ENCODE measurements around the gene PAX6.

DNA sequence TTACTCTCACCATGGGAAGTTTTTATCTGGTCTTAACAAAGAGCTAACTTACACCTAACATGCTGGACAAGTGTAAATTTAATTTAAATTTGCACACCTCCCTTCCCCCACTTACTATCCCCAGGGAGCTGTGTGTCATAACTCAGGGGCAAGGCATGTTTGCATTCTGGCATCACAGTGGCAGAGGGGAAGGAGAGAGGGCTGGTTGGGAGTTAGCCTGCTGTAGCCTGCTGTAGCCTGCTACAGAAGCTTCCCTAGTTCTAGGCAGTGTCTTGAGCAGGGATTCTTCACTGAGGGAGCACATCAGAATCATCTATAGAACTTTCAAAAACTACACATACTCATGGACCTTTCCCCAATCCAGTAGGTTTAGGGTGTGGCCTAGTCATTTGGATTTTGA lies 49.3 kb upstream of the PAX6 start:
- TF ChIP-seq, protein P1, sequence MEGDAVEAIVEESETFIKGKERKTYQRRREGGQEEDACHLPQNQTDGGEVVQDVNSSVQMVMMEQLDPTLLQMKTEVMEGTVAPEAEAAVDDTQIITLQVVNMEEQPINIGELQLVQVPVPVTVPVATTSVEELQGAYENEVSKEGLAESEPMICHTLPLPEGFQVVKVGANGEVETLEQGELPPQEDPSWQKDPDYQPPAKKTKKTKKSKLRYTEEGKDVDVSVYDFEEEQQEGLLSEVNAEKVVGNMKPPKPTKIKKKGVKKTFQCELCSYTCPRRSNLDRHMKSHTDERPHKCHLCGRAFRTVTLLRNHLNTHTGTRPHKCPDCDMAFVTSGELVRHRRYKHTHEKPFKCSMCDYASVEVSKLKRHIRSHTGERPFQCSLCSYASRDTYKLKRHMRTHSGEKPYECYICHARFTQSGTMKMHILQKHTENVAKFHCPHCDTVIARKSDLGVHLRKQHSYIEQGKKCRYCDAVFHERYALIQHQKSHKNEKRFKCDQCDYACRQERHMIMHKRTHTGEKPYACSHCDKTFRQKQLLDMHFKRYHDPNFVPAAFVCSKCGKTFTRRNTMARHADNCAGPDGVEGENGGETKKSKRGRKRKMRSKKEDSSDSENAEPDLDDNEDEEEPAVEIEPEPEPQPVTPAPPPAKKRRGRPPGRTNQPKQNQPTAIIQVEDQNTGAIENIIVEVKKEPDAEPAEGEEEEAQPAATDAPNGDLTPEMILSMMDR (conservative IDR thresholded peaks at IDR 0.05; ENCODE audit: low read depth, low read length) = no peak
- TF ChIP-seq EZH2 (IDR thresholded peaks at IDR 0.05; ENCODE audit: borderline replicate concordance, low read depth, low read length, poor library complexity, severe bottlenecking) = no peak
